Rectal smooth muscle tissue (tissue), 1 donor: ENCODE measurements around the gene ZNF532.

Experiments
- H3K27ac ChIP-seq: one replicate; pipeline ENCODE4 v1.7.0; 2013; ENCODE audit warnings: low read depth, low read length, inconsistent platforms
- H3K27me3 ChIP-seq: one replicate; pipeline ENCODE4 v1.7.0; 2013; ENCODE audit warnings: low read length; ENCODE audit not compliant: control insufficient read depth, insufficient read depth
- H3K36me3 ChIP-seq: one replicate; pipeline ENCODE4 v1.7.0; 2013; ENCODE audit warnings: low read length; ENCODE audit not compliant: control insufficient read depth, insufficient read depth
- H3K4me1 ChIP-seq: one replicate; pipeline ENCODE4 v1.7.0; 2013; ENCODE audit warnings: low read length; ENCODE audit not compliant: control insufficient read depth, insufficient read depth
- H3K4me3 ChIP-seq: one replicate; pipeline ENCODE4 v1.7.0; 2013; ENCODE audit warnings: low read length
- H3K9ac ChIP-seq: one replicate; pipeline ENCODE4 v1.7.0; 2013; ENCODE audit warnings: low read length

Gene ZNF532

GRCh38 chr18:58900015-58900649 lies 35.5 kb downstream of the ZNF532 start:
- no peak overlapping the region for H3K9ac ChIP-seq
- no peaks in the 10 kb centered on the region for H3K4me1 ChIP-seq
- H3K4me3 ChIP-seq = no peak overlapping the region
- peaks cover 6% of the 10 kb centered on the region for H3K36me3 ChIP-seq
- H3K27ac ChIP-seq = no peak overlapping the region
- no peaks in the 10 kb centered on the region for H3K27me3 ChIP-seq

DNA sequence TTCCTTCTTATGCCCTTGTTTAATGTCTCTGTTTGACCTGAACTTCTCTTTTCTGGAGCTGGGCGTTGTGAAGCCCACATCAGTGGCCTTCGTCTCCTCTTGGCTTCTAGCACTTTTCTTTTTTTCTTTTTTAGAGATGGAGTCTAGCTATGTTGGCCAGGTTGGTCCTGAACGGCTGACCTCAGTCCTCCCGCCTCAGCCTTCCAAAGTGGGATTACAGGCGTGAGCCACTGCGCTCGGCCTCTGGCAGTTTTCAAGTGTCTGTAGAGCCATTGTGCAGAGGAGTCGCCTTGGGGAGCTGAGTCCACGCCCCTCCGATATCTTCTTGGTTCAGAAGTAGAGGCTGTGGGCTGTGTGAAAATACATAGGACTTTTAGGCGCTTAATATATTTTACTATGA lies 36.5 kb downstream of the ZNF532 start:
- Histone ChIP-seq H3K27ac (no peak overlapping the region), H3K36me3 (peaks cover 6% of the 10 kb centered on the region), H3K9ac (no peak overlapping the region), H3K4me3 (no peak overlapping the region), H3K4me1 (no peaks in the 10 kb centered on the region), H3K27me3 (no peaks in the 10 kb centered on the region)

- no peak overlapping the region for H3K4me3 ChIP-seq
- peaks cover 6% of the 10 kb centered on the region for H3K36me3 ChIP-seq
- H3K4me1 ChIP-seq = no peaks in the 10 kb centered on the region
- no peak overlapping the region for H3K9ac ChIP-seq
- H3K27me3 ChIP-seq = no peaks in the 10 kb centered on the region
- no peak overlapping the region for H3K27ac ChIP-seq
Measured at GRCh38 chr18:58901783-58902182, 37.1 kb downstream of the ZNF532 start.

- no peak overlapping the region for H3K4me3 ChIP-seq
- H3K27ac ChIP-seq = no peak overlapping the region
- H3K9ac ChIP-seq = no peak overlapping the region
- no peaks in the 10 kb centered on the region for H3K4me1 ChIP-seq
- no peaks in the 10 kb centered on the region for H3K27me3 ChIP-seq
- peaks cover 6% of the 10 kb centered on the region for H3K36me3 ChIP-seq
Measured at GRCh38 chr18:58902961-58903360, 38.3 kb downstream of the ZNF532 start.

DNA sequence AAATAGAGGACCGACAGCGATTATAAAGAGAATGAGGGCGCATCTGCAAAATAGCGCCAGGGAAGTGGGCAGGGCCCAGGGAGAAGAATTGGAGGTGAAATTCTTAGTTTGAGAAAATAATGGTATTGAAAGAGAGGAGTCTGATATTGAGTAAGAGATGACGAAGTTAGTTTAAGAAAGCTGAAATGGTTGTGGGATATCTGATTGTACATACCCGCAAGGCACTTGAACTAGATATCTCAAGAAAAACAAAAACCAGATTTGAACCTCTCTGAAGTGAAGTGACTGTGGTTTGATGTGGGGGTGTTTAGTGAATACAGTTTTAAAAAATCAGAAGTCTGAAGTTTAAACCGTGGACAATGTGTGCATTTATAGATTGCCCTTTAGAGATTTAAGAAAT lies 38.9 kb downstream of the ZNF532 start:
- H3K36me3 ChIP-seq = peaks cover 6% of the 10 kb centered on the region
- H3K27me3 ChIP-seq = no peaks in the 10 kb centered on the region
- H3K9ac ChIP-seq = no peak overlapping the region
- no peaks in the 10 kb centered on the region for H3K4me1 ChIP-seq
- no peak overlapping the region for H3K27ac ChIP-seq
- no peak overlapping the region for H3K4me3 ChIP-seq

GRCh38 chr18:58905777-58906428 lies 41.2 kb downstream of the ZNF532 start:
- Histone ChIP-seq H3K9ac (no peak overlapping the region), H3K36me3 (no peaks in the 10 kb centered on the region), H3K27ac (no peak overlapping the region), H3K4me3 (no peak overlapping the region), H3K4me1 (no peaks in the 10 kb centered on the region), H3K27me3 (no peaks in the 10 kb centered on the region)

GRCh38 chr18:58908006-58908405 lies 43.3 kb downstream of the ZNF532 start:
- H3K27me3 ChIP-seq = no peaks in the 10 kb centered on the region
- H3K4me1 ChIP-seq = peaks cover 13% of the 10 kb centered on the region
- no peaks in the 10 kb centered on the region for H3K36me3 ChIP-seq
- H3K9ac ChIP-seq = no peak overlapping the region
- H3K4me3 ChIP-seq = no peak overlapping the region
- no peak overlapping the region for H3K27ac ChIP-seq

DNA sequence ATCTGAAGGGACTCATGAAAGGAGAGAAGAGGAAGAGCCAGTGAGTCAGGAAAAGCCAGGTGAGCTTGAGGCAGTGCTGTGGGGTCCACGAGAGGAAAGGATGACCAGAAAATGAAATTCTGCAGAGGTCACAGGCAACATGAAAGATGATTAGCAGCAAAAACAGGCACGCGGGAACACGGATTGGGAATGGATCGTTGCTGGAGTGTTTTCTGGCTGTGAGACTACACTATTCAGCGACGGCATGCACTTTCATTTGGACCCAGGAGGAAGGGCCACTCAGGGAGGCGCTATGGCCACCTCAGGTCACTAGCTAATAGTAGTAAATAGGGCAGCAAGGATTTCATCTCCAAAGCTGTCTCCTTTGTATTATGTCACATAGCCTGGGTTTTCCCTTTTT lies 44.8 kb downstream of the ZNF532 start:
- Histone ChIP-seq H3K36me3 (no peaks in the 10 kb centered on the region), H3K27me3 (no peaks in the 10 kb centered on the region), H3K9ac (no peak overlapping the region), H3K4me3 (no peak overlapping the region), H3K27ac (no peak overlapping the region), H3K4me1 (peaks cover 17% of the 10 kb centered on the region)

DNA sequence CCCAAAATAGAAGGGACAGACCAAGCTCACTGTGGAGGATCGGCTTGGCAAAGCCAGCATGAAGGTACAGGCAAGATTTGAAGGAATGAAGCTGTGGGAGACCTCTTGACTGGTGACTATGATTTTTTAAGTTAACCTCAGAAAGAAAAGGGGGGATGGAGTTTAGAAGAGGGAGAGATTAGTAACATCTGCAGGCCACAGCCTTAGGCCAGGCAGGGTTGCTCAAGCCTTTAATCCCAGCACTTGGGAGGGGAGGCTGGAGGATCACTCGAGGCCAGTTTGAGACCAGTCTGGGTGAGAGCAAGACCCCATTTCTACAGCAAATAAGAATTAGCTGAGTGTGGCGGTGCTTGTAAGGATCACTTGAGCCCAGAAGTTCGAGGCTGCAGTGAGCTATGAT lies 46.6 kb downstream of the ZNF532 start:
- no peaks in the 10 kb centered on the region for H3K36me3 ChIP-seq
- H3K9ac ChIP-seq = no peak overlapping the region
- H3K4me1 ChIP-seq = peaks cover 17% of the 10 kb centered on the region
- H3K4me3 ChIP-seq = peak overlapping the region; percentile 24
- no peaks in the 10 kb centered on the region for H3K27me3 ChIP-seq
- peak overlapping the region; percentile 51 for H3K27ac ChIP-seq

DNA sequence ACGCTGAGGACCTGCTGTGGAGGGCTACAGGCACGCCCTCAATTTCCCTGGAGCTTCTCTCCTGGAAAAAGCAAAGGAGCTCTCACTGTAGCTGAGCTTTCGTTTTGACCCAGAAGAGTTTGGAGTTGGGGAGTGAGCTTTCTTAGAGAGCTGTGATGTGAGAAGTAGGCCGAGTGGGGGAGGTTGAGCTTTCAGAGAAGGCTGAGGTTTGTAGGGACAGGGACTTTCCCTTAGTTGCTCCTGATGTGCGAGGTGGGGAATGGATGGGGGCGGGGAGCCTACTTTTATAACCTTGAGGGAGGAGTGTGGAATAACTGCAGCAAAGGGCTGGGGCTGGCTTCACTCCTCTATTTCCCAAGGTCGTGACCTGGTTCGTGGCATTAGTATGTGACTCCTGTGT lies 47.1 kb downstream of the ZNF532 start:
- peak overlapping the region; percentile 24 for H3K4me3 ChIP-seq
- H3K27me3 ChIP-seq = no peaks in the 10 kb centered on the region

GRCh38 chr18:58915006-58915799 lies 50.5 kb downstream of the ZNF532 start:
- no peak overlapping the region for H3K9ac ChIP-seq
- H3K36me3 ChIP-seq = peaks cover 6% of the 10 kb centered on the region
- no peaks in the 10 kb centered on the region for H3K27me3 ChIP-seq
- peaks cover 17% of the 10 kb centered on the region for H3K4me1 ChIP-seq
- no peak overlapping the region for H3K27ac ChIP-seq
- H3K4me3 ChIP-seq = no peak overlapping the region

More for the DNA sequence above, 47.1 kb downstream of the ZNF532 start:
- Histone ChIP-seq H3K36me3 (no peaks in the 10 kb centered on the region), H3K27ac (peak overlapping the region; percentile 51), H3K9ac (no peak overlapping the region), H3K4me1 (peaks cover 17% of the 10 kb centered on the region)

GRCh38 chr18:58915995-58916394 lies 51.3 kb downstream of the ZNF532 start:
- H3K4me1 ChIP-seq = peaks cover 17% of the 10 kb centered on the region
- H3K4me3 ChIP-seq = no peak overlapping the region
- H3K27ac ChIP-seq = no peak overlapping the region
- H3K36me3 ChIP-seq = peaks cover 6% of the 10 kb centered on the region
- H3K9ac ChIP-seq = no peak overlapping the region
- H3K27me3 ChIP-seq = no peaks in the 10 kb centered on the region
